Measurements from ENCODE around the gene ZNF366.

GRCh38 chr5:72550595-72550994 is 43.4 kb upstream of the ZNF366 start:
- TF ChIP-seq EZH2 (IDR thresholded peaks at IDR 0.05; ENCODE audit: insufficient read depth, poor library complexity, severe bottlenecking) (no peak), EZH2phosphoT487 (IDR thresholded peaks at IDR 0.05; ENCODE audit: insufficient read depth, low read depth) (no peak)
